HG02588 (cell line): ENCODE data around the gene SYNGAP1.

Experiments used
- ATAC-seq: cut with Tn5 transposase; IDR thresholded peaks from one replicate; pipeline ENCODE4 v1.9.1; 2021; ENCODE audit warnings: mild to moderate bottlenecking, moderate library complexity; ENCODE audit not compliant: unreplicated experiment

SYNGAP1 gene

DNA sequence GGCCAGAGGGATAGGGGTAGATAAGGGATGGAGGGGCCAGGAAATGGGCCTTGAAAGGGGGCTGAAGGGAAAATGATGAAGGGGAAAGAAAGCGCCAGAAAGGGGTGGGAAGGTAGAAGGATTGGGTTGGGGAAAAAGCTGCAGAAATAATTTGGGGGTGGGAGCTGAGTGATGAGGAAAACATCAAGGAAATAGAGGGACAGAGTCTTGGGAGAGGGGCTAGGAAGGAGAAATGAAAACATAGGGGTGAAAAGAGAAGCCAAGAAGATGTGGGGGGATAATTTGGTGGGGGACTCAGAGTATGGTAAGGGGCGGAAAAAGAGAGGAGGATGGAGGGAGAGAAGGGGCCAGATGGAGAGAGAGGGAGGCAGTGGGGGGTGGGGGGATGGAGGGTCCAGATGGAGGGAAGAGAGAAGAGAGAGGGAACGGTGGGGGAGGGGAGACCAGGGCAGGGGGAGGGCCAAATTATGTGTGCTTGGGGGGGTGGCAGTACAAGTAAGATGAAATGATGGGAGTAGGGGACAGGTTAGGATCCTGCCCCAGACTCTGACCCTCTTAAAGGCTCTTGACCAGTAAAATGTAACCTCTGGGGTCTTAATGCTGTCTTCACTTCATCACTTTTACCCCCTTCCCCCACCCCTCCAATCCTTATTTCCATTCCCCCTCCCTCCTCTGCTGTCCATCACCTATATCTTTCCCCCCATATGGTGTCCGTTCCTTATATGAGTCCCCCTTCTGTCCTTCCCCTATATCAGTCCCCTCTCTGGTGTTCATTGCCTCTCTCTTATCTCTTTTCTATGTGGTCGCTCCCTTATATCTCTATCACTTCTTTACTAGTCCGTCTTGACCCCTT, 852 bp downstream of the SYNGAP1 start:
- ATAC-seq = no peak

DNA sequence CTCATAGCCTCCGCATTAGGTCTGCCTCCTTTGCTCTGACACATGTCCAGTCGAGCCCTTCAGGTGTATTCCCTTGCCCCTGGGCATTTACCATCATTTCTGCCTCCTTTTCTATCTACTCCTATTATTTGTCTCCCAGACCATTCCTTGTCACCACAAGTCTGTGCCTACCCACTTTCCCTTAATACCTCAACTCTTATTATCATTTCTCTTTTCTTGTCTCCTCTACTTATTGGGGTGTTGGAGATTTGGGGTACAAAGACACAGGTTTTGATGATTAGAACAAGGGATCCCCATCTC, 1.4 kb downstream of the SYNGAP1 start:
- no peak for ATAC-seq

DNA sequence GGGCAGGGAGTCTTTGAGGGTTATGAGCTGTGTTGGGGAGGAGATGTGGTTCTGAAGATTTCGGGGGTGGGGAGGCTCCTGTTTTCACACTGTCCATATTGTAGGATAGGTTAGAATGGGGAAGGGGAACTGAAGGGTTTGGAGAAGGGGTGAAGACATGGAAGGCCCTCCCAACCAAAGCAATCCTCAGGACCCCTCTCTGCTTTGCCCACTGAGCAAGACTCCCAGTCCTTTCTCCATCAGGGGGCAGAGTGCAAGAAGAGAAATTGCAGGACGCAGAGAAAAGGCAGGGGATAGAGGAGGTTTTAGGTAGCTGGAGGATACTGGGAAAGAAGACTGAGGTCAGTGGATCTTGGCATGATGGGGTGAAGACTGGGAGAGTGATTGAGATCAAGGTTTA, 3.9 kb downstream of the SYNGAP1 start:
- ATAC-seq = no peak

DNA sequence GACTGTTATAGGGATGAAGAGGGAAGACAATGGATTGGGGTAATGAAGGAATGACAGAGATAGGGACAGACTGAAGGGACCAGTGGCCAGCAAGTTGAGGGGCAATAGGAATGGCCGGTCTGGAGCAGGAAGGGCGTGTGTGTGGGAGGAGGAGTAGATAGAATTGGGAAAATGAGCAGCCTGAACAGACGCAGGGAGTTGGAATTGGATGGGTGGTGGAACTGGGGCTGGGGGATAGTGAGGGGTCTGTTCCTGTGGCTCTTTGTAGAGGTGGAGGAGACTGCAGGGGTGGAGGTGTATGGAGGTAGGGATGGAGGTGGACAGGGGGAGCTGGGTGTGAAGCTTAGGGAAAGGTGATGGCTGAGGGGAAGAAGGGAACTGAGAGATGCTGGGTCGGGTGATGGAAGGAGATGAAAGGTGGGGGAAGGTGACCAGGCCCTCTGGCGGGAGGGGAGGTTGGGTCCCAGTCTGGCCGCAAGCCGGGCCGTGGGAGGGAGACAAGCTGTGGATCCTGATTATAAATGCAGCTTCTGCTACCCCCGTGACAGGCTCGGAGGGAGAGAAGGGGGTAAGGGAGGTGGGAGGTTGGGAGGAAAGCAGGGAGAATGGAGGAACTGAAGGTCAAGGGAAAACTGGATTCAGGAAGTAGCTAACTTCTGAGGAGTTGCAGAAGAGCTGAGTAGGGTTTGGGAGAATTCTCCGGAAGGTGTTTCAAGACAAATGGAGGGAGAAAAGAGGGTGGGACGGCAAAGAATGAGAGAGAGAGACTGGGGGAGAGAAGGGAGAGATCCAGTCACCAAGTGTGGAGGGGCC, 5.2 kb downstream of the SYNGAP1 start:
- ATAC-seq = no peak

- ATAC-seq = peak; percentile 33
Measured at GRCh38 chr6:33425668-33426577, 6.1 kb downstream of the SYNGAP1 start.

DNA sequence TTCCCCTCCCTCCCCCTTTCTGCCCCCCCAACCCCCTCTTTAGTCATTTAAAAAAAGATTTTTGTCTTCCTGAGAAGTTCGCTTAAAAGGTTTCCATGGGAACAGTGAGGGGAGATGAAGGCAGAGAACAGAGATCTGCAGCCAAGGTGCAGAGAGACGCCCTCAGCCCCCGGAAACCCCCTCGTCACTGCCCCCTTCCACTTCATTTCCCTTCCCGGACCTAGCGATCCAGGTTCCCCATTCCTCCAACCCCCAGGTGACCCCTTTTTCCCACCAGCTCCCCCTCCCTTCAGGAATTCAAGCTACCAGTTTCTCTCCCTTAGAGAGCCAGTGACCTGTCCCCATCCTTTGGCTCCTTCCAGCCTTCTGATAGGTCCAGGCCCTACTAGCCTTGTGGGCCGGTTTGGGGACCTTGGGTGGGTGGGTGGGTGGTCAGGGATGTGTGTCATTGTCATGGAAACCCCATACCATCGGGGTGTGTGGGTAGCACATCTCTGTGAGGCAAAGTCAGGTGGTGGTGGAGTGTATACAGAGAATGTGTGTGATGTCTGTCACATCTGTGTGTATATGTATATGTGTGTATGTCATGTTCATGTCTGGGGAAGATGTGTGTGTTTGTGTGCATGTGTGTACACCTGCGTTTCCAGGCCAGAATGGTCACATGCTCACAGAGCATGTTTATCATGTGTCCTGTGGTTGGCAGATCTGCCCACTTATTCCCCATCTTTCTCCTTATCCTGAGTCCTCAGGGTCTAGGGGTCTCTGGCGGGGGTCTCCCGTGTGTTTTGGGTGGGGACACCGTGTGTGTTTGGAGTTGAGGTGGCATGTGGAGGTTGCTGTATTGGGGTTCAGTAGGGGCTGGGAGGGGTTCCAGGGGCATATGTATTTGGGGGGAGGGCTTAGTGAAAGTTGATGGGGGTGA, 7.0 kb downstream of the SYNGAP1 start:
- ATAC-seq = no peak

DNA sequence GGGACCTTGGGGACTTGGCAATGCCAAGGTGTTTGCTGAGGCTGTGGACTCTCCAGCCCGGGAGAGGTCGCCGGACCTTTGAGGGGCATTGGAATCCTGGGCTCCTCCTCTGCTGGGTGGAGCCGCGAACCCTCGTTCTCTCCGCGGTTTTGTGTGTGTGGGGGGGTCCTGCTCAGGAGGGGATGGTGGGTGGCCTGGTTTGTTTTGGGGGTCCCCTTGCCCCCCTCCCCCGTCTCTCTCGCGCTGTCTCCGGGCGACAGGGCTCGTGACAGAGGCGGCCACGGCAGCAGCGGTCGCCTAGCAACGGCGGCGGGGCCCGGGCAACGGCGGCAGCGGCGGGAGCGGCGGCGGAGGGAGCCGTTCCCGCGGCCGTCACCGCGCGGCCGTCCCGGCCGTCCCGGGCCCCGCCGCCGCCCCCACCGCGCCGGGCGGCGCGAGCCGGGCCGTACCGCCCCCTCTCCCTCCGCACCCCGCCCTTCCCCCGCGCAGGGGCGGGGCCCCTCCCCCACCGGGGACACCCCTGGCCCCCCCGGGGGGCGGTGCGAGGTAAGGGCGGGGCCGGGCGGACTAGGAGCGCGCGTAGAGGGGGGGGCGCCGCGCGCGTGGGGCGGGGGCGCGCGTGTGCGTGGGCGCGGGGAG, 7.8 kb downstream of the SYNGAP1 start:
- ATAC-seq = no peak

- no peak for ATAC-seq
Measured at GRCh38 chr6:33428224-33428965, 8.5 kb downstream of the SYNGAP1 start.

DNA sequence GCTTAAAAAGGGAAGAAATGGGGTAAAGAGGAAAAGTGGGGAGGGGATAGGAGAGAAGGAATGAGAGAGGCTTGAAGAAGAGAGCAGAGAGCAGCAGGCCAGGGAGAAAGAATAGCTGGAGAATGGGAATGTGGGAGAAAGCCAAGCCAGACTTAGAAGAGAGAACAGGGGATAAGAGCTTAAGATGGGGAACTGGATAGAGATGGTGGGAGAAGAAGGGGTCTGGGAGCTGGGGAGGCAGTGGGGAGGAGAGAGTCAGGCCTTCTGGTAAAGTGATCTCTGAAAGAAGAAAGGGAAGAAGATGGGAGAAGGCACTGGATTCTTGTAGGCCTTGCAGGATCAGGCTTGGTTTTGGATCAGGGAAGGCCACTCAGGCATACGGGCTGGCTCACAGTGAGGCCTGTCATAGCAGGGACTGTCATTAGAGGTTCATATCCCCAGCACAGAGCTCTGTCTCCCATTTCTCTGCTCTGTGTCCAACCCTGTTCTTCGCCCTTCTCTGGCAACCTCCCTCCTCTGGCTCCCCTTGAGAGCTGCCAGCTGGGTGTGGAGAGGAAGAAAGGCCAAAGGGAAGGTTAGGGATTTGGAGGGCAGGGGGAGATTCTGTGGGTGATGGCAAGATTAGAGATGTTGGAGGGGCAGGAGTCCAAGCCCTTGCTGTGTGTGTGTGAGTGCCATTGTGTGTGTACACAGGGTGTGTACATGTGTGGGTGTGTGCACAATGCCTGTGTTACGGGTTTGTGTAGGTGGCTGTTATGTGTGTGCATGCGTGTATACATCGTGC, 9.3 kb downstream of the SYNGAP1 start:
- ATAC-seq = no peak

GRCh38 chr6:33429750-33430052, 9.8 kb downstream of the SYNGAP1 start:
- ATAC-seq = no peak

GRCh38 chr6:33430334-33430733, 10.5 kb downstream of the SYNGAP1 start:
- no peak for ATAC-seq

DNA sequence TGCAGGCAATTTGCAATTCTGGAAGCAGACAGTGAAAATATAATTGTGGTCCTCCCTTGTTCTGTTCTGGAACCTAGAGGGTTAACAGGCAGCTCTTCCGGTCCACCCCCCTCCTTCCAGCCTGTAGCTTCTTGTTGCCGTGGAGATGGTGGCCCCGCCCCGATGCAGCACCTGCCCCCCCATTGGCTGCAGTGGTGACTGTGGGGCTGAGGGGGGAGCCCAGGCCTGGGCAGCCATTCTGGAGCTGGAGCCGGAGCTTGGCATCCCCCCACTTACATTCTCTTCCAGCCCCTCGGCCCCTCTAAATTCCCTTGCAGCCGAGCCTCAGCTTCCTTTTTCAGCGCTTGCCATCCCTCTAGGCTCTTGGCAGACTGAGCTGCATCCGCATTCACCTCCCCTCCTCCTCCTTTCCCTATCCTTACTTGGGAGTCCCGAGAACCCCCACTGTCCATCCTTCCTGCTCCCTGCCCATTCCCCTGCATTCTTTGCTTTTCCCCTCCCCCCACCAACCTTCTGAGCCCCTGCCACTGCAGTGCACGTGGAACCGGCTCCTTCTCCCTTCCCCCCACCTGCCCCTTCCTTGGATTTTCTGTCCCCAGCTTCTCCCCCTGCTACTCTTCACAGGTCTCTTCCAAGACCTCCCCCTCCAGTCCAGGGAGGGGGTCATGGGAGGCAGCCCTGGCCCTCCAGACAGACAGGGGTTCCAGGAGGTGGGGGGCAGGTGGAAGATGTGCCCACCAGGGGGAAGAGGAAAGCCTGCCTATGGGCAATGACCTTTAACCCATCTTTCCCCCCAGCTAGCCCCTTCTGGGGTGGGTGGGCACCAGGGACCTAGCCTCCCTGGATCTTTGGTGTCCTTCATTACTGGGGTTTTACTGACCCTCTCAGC, 11.4 kb downstream of the SYNGAP1 start:
- ATAC-seq = no peak

DNA sequence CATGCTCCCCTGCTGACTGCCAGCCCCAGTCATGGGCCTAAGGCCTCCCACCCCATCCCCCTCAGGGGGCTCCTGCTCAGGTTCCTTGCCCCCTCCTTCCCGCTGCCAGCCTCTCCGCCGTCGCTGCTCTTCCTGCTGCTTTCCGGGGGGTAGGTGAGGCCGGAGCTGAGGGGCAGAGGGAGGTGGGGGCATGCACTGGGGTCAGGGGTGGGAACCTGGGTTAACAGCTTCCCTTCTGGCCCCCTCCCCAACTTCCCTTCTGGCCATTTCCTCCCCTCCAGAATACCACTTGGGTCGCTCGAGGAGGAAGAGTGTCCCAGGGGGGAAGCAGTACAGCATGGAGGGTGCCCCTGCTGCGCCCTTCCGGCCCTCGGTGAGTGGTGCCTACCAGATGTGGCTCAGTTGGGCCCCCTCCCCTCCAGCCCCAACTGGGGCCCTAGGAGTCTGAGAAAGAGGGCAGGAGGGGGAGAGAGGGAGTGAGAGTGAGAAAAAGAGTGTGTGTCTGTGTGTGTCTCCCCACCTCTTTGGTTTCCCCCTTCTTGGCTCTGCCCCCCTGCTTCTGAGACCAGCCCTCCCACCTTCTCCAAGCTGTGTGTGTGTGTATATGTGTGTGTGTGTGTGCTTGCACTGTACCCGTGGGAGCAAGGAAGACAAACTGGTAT, 12.1 kb downstream of the SYNGAP1 start:
- ATAC-seq = no peak

DNA sequence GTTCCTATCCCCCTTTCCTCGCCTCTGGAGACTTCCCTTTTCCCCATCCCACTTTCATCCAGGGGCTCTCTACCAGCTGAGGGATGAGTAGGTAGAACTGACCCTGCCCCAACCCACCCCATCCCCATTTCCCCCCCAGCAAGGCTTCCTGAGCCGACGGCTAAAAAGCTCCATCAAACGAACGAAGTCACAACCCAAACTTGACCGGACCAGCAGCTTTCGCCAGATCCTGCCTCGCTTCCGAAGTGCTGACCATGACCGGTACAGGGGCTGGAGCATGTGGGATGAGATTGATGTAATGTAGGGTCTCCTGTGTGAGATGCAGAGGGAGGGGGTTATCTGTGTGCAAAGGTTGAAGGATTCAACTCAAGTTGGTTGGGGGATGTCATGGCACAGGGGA, 12.7 kb downstream of the SYNGAP1 start:
- no peak for ATAC-seq

DNA sequence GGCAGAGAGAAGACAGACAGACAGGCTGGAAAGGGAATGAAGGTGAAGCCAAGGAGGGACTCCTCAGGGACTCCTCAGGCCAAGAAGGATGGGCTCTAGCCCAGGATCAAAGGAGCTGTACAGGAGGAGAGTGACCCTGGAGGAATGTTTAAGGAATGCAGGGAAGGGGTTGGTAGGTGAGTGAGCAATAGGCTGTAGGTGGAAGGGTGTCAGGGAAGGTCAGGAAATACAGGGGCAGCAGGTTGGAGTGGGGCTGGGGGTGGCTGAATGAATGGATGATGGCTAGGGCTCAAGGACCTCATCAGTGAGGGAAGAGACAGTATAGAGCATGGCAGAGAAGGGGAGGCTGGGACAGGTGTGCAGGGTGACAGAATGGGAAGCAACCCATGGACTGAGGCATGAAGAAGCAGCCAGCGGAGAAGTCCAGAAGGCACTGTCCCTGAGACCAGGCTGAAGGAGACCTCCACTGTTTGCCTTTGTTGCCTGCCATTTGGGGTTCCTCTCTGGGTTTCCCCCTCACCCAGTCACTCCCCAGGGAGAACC, 13.2 kb downstream of the SYNGAP1 start:
- no peak for ATAC-seq

DNA sequence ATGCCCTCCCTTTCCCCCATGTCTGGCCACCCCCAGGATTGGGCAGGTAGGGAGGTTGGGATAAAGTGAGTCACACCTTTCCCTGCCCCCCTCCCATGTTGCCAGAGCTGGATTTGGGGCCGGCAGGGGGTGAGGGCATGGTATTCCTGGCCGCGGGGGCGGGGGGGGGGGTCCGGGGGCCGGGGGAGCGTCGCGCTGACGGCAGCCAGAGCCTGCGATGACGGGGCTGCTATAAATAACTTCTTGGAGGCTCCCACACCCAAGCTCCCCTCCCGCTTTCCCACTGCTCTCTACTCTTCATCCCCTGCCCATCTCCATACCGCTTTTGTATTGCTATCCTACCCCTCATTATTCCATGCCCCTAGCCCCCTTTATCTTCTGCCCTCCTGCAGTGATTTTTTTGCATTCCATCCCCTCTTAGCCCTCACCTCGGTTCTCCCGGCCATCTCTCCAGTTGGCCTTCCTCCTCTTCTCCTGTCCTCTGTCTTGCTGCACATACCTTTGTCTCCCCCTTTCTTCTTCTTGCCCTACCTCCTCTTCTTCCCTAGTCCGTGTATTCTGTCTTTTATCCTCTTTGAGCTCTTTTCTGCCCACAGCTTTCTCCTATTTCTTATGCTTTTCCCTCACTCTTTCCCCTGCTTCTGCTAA, 13.8 kb downstream of the SYNGAP1 start:
- no peak for ATAC-seq
